ACC112 (cell line): Measurements from ENCODE around the gene SBNO2.

Experiments used
- H2AFZ ChIP-seq: fragments of 200-600 bp; sonication (generic); one replicate; pipeline ENCODE4 v1.6.0; 2017; ENCODE audit warnings: antibody characterized with exemption, low read length; ENCODE audit not compliant: unreplicated experiment
- H3K27ac ChIP-seq: fragments of 200-600 bp; sonication (generic); 2 replicates; pipeline ENCODE4 v1.5.1; 2014; ENCODE audit warnings: low read depth, mild to moderate bottlenecking, antibody characterized with exemption, low read length, moderate library complexity
- H3K27me3 ChIP-seq: fragments of 200-600 bp; sonication (generic); 2 replicates; pipeline ENCODE4 v1.6.1; 2014; ENCODE audit warnings: mild to moderate bottlenecking, antibody characterized with exemption, low read length, moderate library complexity, mixed read lengths; ENCODE audit not compliant: insufficient read depth
- H3K36me3 ChIP-seq: fragments of 200-600 bp; sonication (generic); 2 replicates; pipeline ENCODE4 v1.6.1; 2016; ENCODE audit warnings: mild to moderate bottlenecking, antibody characterized with exemption, low read length, moderate library complexity, mixed read lengths; ENCODE audit not compliant: insufficient read depth
- H3K4me1 ChIP-seq: fragments of 200-600 bp; sonication (generic); one replicate; pipeline ENCODE4 v1.6.1; 2016; ENCODE audit warnings: low read length, mixed read lengths; ENCODE audit not compliant: insufficient read depth, unreplicated experiment, control insufficient read depth
- H3K4me3 ChIP-seq: fragments of 200-600 bp; sonication (generic); 2 replicates; pipeline ENCODE4 v1.5.1; 2014; ENCODE audit warnings: mild to moderate bottlenecking, low read depth, low read length
- H3K79me2 ChIP-seq: fragments of 200-600 bp; sonication (generic); one replicate; pipeline ENCODE4 v1.6.0; 2016; ENCODE audit warnings: low read length; ENCODE audit not compliant: control insufficient read depth, unreplicated experiment, insufficient read depth

The SBNO2 gene

GRCh38 chr19:1064661-1065605, 109.1 kb downstream of the SBNO2 start:
- H3K4me3 ChIP-seq = 0 out of 2 replicates have a peak overlapping the region, but pooled peaks have one; percentile 15
- H3K36me3 ChIP-seq = no peaks in the 10 kb centered on the region
- no peaks in the 10 kb centered on the region for H3K79me2 ChIP-seq
- H2AFZ ChIP-seq = no peak overlapping the region
- no peak overlapping the region for H3K27ac ChIP-seq
- peaks cover 20% of the 10 kb centered on the region; the same call in 1 of the 2 replicates for H3K27me3 ChIP-seq
- no peaks in the 10 kb centered on the region for H3K4me1 ChIP-seq

- no peak overlapping the region for H2AFZ ChIP-seq
- H3K4me1 ChIP-seq = no peaks in the 10 kb centered on the region
- H3K27ac ChIP-seq = no peak overlapping the region
- H3K36me3 ChIP-seq = no peaks in the 10 kb centered on the region
- H3K4me3 ChIP-seq = no peak overlapping the region
- no peaks in the 10 kb centered on the region for H3K79me2 ChIP-seq
- H3K27me3 ChIP-seq = peaks cover 15% of the 10 kb centered on the region; the same call in 1 of the 2 replicates
Measured at GRCh38 chr19:1063909-1064660, 110.0 kb downstream of the SBNO2 start.

- Histone ChIP-seq H3K27me3 (peaks cover 15% of the 10 kb centered on the region; the same call in 1 of the 2 replicates), H3K79me2 (no peaks in the 10 kb centered on the region), H3K36me3 (no peaks in the 10 kb centered on the region), H3K27ac (no peak overlapping the region), H2AFZ (no peak overlapping the region), H3K4me3 (no peak overlapping the region), H3K4me1 (no peaks in the 10 kb centered on the region)
Measured at GRCh38 chr19:1063030-1063908, 110.8 kb downstream of the SBNO2 start.

- no peaks in the 10 kb centered on the region for H3K79me2 ChIP-seq
- H2AFZ ChIP-seq = no peak overlapping the region
- no peaks in the 10 kb centered on the region for H3K36me3 ChIP-seq
- peaks cover 10% of the 10 kb centered on the region; the same call in 1 of the 2 replicates for H3K27me3 ChIP-seq
- no peak overlapping the region for H3K27ac ChIP-seq
- no peak overlapping the region for H3K4me3 ChIP-seq
- H3K4me1 ChIP-seq = no peaks in the 10 kb centered on the region
Measured at GRCh38 chr19:1062387-1063029, 111.6 kb downstream of the SBNO2 start.

- no peak overlapping the region for H2AFZ ChIP-seq
- no peak overlapping the region for H3K4me3 ChIP-seq
- H3K27me3 ChIP-seq = 0 out of 2 replicates have a peak, but pooled peaks cover 4% of the 10 kb centered on the region
- H3K79me2 ChIP-seq = no peaks in the 10 kb centered on the region
- no peaks in the 10 kb centered on the region for H3K36me3 ChIP-seq
- H3K27ac ChIP-seq = no peak overlapping the region
- H3K4me1 ChIP-seq = no peaks in the 10 kb centered on the region
Measured at GRCh38 chr19:1061987-1062386, 112.1 kb downstream of the SBNO2 start.

- no peak overlapping the region for H3K4me3 ChIP-seq
- no peaks in the 10 kb centered on the region for H3K36me3 ChIP-seq
- no peaks in the 10 kb centered on the region for H3K79me2 ChIP-seq
- no peaks in the 10 kb centered on the region for H3K4me1 ChIP-seq
- H3K27ac ChIP-seq = no peak overlapping the region
- H2AFZ ChIP-seq = no peak overlapping the region
- no peaks in the 10 kb centered on the region for H3K27me3 ChIP-seq
Measured at GRCh38 chr19:1060689-1061088, 113.4 kb downstream of the SBNO2 start.

GRCh38 chr19:1058112-1058511, 116.0 kb downstream of the SBNO2 start:
- Histone ChIP-seq H3K27ac (no peak overlapping the region), H3K4me3 (no peak overlapping the region), H2AFZ (no peak overlapping the region)

More at GRCh38 chr19:1058112-1058511, 116.0 kb downstream of the SBNO2 start:
- H3K79me2 ChIP-seq = no peaks in the 10 kb centered on the region
- no peaks in the 10 kb centered on the region for H3K36me3 ChIP-seq
- no peaks in the 10 kb centered on the region for H3K27me3 ChIP-seq
- no peaks in the 10 kb centered on the region for H3K4me1 ChIP-seq
